ENCODE measurements around the gene KRT26.
"Not testable (repeated sequence)": the region's sequence is repeated elsewhere in the genome, so short reads cannot be mapped to it uniquely, and the experiment has no call there.

Gene KRT26

GRCh38 chr17:40794466-40794865 is 22.5 kb upstream of the KRT26 start:
- no peak for DNase-seq

DNA sequence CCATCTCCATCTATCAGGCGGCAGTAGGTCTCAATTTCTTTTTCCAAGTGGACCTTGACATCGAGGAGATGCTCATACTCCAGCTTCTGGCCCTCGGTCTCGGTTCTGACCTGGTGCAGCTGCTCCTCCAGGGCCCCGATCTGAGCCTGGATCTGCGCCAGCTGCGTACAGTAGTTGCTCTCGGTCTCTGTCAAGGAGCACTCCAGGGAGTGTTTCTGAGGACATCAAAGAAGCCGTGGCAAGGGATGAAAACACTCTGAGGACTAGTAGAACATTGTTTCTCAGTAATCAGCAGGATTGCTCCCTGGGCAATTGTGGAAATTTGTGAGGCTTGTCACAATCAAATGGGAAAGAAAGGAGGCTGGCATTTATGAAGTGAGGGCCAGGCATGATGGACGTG is 21.8 kb upstream of the KRT26 start:
- no peak for DNase-seq

DNA sequence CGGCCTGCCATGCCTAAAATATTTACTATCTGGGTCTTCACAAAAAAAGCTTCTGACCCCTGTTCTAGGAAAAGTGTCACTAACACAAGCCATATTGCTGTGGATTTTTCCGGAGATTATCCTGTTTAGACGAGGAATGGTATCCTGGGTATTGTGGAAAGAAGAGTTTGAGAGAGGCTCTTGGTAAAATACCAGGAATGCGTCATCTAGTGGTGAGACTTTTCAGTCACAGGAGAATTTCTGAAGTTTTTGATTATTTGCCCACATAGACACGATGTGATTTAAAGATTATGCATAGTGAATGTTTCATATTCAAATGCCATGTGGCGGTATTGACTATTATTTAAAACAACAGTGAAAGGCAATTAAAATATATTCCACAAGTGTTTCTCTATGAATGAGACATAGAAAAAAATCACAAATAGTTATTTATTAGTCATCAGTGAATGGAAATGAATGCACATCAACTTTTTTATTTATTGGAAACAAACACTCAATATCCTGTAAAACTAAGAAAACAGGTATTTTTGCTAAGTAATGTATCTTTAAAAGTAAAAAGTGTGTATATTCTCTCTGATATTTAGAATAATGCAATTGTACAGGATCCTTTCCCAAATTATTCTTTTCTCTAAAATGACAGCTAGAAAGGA is 19.9 kb upstream of the KRT26 start:
- no peak for DNase-seq

DNA sequence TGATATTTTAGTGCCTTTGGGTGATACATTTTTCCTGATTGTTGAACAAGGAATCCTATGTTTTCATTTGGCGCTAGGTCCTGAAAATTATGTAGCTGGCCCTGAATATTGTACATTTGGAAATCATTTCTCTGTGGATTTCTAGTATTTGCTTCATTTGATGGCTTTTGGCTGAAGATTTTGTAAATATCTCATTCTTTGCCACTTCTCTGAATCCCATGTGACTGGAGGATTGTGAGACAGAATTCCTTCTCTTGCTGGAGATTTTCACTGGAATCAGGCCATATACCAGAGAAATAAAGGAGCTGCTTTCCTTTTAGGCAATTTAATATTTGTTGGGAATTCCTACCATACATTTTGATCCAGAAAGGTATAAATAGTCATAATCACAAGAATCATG is 19.1 kb upstream of the KRT26 start:
- DNase-seq = no peak

DNA sequence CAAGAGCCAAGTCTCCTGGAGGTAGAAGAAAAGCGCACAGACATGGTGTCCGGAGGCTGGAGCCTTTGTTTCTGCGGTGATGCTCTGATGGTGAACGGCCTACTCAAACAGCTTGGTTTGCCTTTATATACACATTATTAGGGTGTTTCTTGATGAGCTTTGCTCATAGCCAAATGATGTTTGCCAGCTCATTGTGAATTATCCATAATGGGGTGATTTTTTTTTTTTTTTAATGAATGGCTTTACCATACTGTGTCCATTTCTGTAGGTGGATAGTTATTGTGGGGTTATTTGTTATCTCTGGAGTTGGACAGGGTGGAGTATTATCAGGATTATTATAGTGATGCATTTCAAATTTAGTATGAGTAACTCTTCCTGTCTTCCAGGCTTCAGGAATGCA is 10.4 kb upstream of the KRT26 start, which contains the start of gene KRT27:
Gene KRT27, minus strand, starts transcription at position 101 of the 400 bp plus-strand sequence. Its CDS starts 57 bp downstream, at position 44.
- no peak for DNase-seq

- DNase-seq = no peak
Observed at GRCh38 chr17:40779181-40779909, 7.3 kb upstream of the KRT26 start.

DNA sequence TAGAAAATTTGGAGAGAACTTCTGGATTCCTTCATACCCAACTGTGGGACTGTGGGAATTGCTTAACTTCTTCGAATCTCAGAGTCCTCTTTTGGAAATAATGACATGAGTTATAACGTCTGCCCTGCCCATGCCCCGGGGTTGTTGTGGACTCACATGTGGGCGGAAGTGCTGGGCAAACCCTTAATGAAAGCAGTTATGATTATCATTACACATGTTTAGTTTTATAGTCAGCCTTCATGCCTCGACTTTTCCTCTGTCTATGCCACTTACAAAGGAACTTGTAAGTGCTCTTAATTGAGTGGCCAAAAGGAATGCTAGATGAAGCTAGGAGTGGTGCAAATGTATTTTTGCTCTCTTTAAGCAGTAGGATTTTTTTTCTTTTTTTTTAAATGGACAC is 6.5 kb upstream of the KRT26 start:
- DNase-seq = no peak

DNA sequence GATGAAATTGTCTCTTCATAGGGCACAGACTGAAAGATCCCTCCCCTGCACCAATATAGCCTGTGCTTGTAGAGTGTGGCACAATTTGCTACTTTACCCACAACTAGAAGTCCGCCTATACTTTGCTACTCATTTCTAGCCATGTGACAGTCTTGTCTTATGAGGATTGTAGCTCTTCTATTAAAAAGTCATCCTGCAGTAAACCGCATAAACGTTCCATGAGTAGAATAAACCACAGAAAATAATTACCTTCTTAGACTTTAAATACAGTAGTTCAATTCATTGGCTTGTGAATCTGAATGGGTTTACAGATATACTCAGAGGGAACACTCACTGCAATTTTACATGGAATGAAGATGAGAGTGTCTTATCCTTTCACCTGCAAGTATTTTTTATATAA is 6.0 kb upstream of the KRT26 start:
- DNase-seq = no peak

GRCh38 chr17:40777459-40777858 is 5.5 kb upstream of the KRT26 start:
- DNase-seq = no peak

GRCh38 chr17:40775945-40776344 is 3.9 kb upstream of the KRT26 start:
- DNase-seq = no peak

GRCh38 chr17:40765657-40766056 is 6.3 kb downstream of the KRT26 start:
- no peak for DNase-seq

GRCh38 chr17:40763752-40764151 is 8.2 kb downstream of the KRT26 start:
- no peak for DNase-seq

- no peak for DNase-seq
Observed at GRCh38 chr17:40760105-40761016, 11.6 kb downstream of the KRT26 start.

GRCh38 chr17:40755231-40755630 is 16.8 kb downstream of the KRT26 start, which contains the start of gene KRT25:
KRT25 (minus strand) TSS chr17:40755331; CDS start chr17:40755271, 60 bp downstream.
- DNase-seq = no peak

DNA sequence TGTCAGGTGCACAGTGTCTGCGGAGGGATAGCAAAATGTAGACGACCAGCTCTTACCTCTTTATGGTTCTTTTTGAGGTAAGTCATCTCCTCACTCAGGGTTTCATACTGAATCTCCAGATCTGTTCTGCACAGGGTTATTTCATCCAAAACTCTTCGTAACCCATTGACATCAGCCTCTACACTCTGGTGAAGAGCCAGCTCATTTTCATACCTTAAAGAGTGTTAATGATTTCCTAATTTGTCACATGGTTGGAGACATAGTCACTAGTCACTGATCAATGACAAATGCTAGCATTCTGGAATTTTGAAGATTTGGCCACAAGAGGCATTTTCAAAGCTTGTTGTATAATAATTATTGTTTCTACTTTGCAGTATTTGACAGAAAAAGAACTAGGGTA is 18.2 kb downstream of the KRT26 start:
- no peak for DNase-seq

DNA sequence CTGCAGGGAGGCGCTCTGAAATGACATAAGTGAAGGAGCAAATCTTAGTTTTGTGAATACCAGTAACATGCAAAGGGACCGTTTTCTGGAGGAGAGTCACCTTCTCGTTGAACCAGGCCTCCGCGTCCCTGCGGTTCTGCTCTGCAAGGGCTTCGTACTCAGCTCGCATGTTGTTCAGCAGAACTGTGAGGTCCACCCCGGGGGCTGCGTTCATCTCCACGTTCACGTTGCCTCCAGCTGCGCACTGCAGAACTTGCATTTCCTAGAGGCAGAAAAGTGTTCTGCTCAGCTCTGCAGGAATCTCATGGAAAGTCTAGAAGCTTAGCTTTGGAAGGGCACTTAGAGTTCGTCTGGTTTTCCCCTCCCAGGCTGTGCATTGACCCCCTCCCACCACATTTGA is 20.9 kb downstream of the KRT26 start:
- no peak for DNase-seq

GRCh38 chr17:40750391-40750790 is 21.6 kb downstream of the KRT26 start:
- no peak for DNase-seq

DNA sequence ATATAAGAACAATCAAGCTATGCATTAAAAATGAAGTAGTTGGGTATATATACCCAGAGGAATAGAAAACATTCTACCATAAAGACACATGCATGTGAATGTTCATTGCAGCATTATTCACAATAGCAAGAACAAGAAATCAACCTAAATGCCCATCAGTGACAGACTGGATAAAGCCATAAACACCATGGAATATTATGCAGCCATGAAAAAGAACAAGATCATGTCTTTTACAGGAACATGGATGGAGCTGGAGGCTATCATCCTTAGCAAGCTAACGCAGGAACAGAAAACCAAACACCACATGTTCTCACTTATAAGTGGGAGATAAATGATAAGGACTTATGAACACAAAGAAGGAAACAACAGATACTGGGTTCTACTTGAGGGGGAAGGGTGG is 23.3 kb downstream of the KRT26 start:
- not testable (repeated sequence) for DNase-seq

GRCh38 chr17:40738553-40738952 is 33.4 kb downstream of the KRT26 start:
- DNase-seq = no peak

DNA sequence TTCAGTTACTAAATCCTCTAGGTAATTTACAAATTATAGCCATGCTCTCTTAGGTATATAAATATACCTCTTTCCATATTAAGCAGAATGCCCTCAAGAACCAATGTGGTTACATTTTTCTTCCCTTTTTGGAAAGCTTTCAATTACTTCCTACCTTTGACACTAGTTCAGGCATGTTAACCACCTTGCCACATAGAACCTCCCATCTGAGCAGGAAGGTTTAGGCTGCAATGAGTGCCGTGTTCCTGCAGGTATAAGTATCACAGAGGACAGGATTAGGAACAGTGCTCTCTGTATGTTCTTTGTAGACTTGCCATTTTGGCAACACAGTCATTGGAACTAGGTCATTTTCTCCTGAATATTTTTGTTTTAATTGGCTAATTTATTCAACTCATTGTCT is 37.0 kb downstream of the KRT26 start:
- no peak for DNase-seq

GRCh38 chr17:40734018-40734417 is 38.0 kb downstream of the KRT26 start:
- no peak for DNase-seq

- DNase-seq = no peak
Observed at GRCh38 chr17:40730970-40731369, 41.0 kb downstream of the KRT26 start.

DNA sequence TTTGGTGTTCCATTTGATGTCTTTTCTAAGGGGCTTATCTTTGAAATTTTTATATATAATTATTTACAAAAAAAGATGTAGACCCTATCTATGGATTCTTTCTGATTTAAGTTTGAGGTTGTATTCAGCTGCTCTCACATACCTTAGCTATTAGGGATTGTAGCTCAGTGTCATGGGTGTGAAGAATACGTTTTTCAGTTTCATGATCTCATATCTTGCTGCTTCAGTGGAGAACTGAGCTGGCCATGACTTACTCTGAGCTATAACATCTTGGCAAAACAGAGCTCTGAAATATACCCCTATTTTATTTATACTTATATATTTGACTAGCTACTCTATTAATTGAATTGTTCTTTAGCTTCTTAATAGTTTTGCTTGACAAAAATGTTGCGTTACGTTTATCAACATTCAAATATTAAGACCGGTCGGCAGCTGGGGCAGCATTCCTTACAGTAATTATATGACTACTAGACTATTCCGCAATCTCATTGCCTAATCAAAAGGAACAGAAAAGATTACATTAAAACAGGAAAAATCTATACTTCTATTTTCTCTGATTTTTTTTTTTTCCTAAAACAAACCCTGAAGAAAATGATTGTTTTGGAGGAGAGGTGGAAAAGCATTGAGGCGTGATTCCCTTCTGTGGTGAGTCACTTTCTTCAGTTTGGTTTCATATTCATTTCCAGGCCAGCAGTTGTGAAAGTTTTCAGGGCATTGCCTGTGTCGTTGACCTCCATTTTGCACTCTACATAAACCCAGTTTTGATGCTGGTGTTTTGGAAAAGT is 44.4 kb downstream of the KRT26 start:
- DNase-seq = no peak
